GM23338 (cell line): ENCODE measurements around the gene IL36RN. TPM values are rescaled to one million over a fixed set of nuclear protein-coding genes. Genes with fewer than 3 reads are reported as not detected.

ENCODE experiments used
- ATAC-seq: fragments of 200-7000 bp; cut with Tn5 transposase; 3 replicates; pipeline ENCODE4 v1.9.1; 2020
- DNase-seq: peaks from one replicate; pipeline ENCODE4 v3.0.0-alpha.2; 2015; ENCODE audit warnings: low spot score
- H2AFZ ChIP-seq: fragments of 200-600 bp; sonication (generic); 2 replicates; pipeline ENCODE4 v1.8.0; 2016; ENCODE audit warnings: antibody characterized with exemption, mild to moderate bottlenecking, moderate library complexity
- H3F3A ChIP-seq: fragments of 200-600 bp; sonication (generic); replicated peaks from 2 replicates; pipeline ENCODE4 v1.8.0; 2017; ENCODE audit warnings: antibody characterized with exemption, mixed run types, low read depth
- H3K27ac ChIP-seq: fragments of 200-600 bp; sonication (generic); 2 replicates; pipeline ENCODE4 v1.6.1; 2016; ENCODE audit warnings: low read depth
- H3K27me3 ChIP-seq: fragments of 200-600 bp; sonication (generic); 2 replicates; pipeline ENCODE4 v1.8.0; 2016; ENCODE audit warnings: mild to moderate bottlenecking, mixed run types, moderate library complexity; ENCODE audit not compliant: insufficient read depth
- H3K36me3 ChIP-seq: fragments of 200-600 bp; sonication (generic); 2 replicates; pipeline ENCODE4 v1.8.0; 2016; ENCODE audit warnings: mild to moderate bottlenecking; ENCODE audit not compliant: insufficient read depth
- H3K4me1 ChIP-seq: fragments of 200-600 bp; sonication (generic); 2 replicates; pipeline ENCODE4 v1.8.0; 2016; ENCODE audit warnings: mild to moderate bottlenecking, moderate library complexity; ENCODE audit not compliant: insufficient read depth
- H3K4me2 ChIP-seq: fragments of 200-600 bp; sonication (generic); 2 replicates; pipeline ENCODE4 v1.7.1; 2017; ENCODE audit warnings: mixed run types
- H3K4me3 ChIP-seq: fragments of 200-600 bp; sonication (generic); 2 replicates; pipeline ENCODE4 v1.6.1; 2016; ENCODE audit warnings: mixed run types
- H3K79me2 ChIP-seq: fragments of 200-600 bp; sonication (generic); replicated peaks from 2 replicates; pipeline ENCODE4 v1.8.0; 2017; ENCODE audit warnings: mild to moderate bottlenecking; ENCODE audit not compliant: insufficient read depth
- H3K9me2 ChIP-seq: fragments of 200-600 bp; sonication (generic); 2 replicates; pipeline ENCODE4 v1.8.0; 2017; ENCODE audit not compliant: insufficient read depth
- H4K20me1 ChIP-seq: fragments of 200-600 bp; sonication (generic); replicated peaks from 2 replicates; pipeline ENCODE4 v1.8.0; 2017; ENCODE audit warnings: mild to moderate bottlenecking; ENCODE audit not compliant: insufficient read depth
- H3K27ac Mint-ChIP-seq: 2 replicates; pipeline ENCODE4 v1.8.0; 2020; ENCODE audit warnings: inconsistent platforms, mild to moderate bottlenecking, moderate library complexity, mixed read lengths
- H3K27me3 Mint-ChIP-seq: 3 replicates; pipeline ENCODE4 v1.8.0; 2022; ENCODE audit warnings: low read depth, mild to moderate bottlenecking, moderate library complexity, mixed read lengths, inconsistent platforms; ENCODE audit not compliant: insufficient read depth, poor library complexity
- H3K36me3 Mint-ChIP-seq: 3 replicates; pipeline ENCODE4 v1.8.0; 2021; ENCODE audit warnings: low read depth, mild to moderate bottlenecking, inconsistent platforms, moderate library complexity, mixed read lengths
- H3K4me1 Mint-ChIP-seq: 3 replicates; pipeline ENCODE4 v1.8.0; 2020; ENCODE audit warnings: mild to moderate bottlenecking, inconsistent platforms, mixed read lengths
- H3K4me3 Mint-ChIP-seq: 3 replicates; pipeline ENCODE4 v1.8.0; 2021; ENCODE audit warnings: moderate library complexity, mild to moderate bottlenecking, inconsistent platforms, mixed read lengths
- H3K9me3 Mint-ChIP-seq: 3 replicates; pipeline ENCODE4 v1.8.0; 2020; ENCODE audit warnings: moderate library complexity, mild to moderate bottlenecking, inconsistent platforms, mixed read lengths
- CREB1 ChIP-seq: fragments of 250-450 bp; sonication (Bioruptor Pico); IDR thresholded peaks from 2 replicates; pipeline ENCODE4 v1.5.0; 2020; ENCODE audit warnings: low read depth, mild to moderate bottlenecking, moderate library complexity
- EZH2 ChIP-seq: fragments of 200-600 bp; sonication (generic); IDR thresholded peaks from one replicate; pipeline ENCODE4 v1.8.0; 2017; ENCODE audit warnings: antibody characterized with exemption, mild to moderate bottlenecking, low read depth; ENCODE audit not compliant: unreplicated experiment
- EZH2phosphoT487 ChIP-seq: fragments of 200-600 bp; sonication (generic); IDR thresholded peaks from one replicate; pipeline ENCODE4 v1.8.1; 2018; ENCODE audit warnings: antibody characterized with exemption; ENCODE audit not compliant: unreplicated experiment
- NANOG ChIP-seq: IDR thresholded peaks from 2 replicates; pipeline ENCODE4 v1.6.1; 2016; ENCODE audit warnings: antibody characterized with exemption, borderline replicate concordance
- POLR2AphosphoS5 ChIP-seq: IDR thresholded peaks from 2 replicates; pipeline ENCODE4 v1.6.1; 2016; ENCODE audit warnings: antibody characterized with exemption, low read depth
- STAT1 ChIP-seq: IDR thresholded peaks from one replicate; pipeline ENCODE4 v1.6.1; 2016; ENCODE audit warnings: antibody characterized with exemption; ENCODE audit not compliant: unreplicated experiment
- ZNF114 ChIP-seq: fragments of 250-450 bp; sonication (Bioruptor Pico); IDR thresholded peaks from 2 replicates; pipeline ENCODE4 v1.5.0; 2020; ENCODE audit warnings: mild to moderate bottlenecking, moderate library complexity
- ZNF331 ChIP-seq: fragments of 250-450 bp; sonication (Bioruptor Pico); IDR thresholded peaks from 2 replicates; pipeline ENCODE4 v1.5.0; 2020; ENCODE audit warnings: low read depth, mild to moderate bottlenecking, moderate library complexity
- polyA plus RNA-seq: library from polyadenylated mRNA; unstranded; fragments of >200 nt; fragmentation: Nextera tagmentation; extraction: Ambion mirVana; gene quantifications from 2 replicates; pipeline ENCODE4 v1.2.1, GENCODE V29; 2016
- total RNA-seq: library from RNA; depleted of rRNA; stranded (reverse); fragments of >200 nt; shearing (Covaris generic); gene quantifications from 2 replicates; pipeline ENCODE4 v1.2.3, GENCODE V29; 2014
- TF ChIP-seq, protein P1 (sequence below): fragments of 250-450 bp; sonication (Bioruptor Pico); IDR thresholded peaks from 2 replicates; pipeline ENCODE4 v1.5.0; 2020; ENCODE audit warnings: mild to moderate bottlenecking, moderate library complexity

The IL36RN gene
- total and polyA plus RNA-seq, 2 experiments from 2014 or later, result not detected

GRCh38 chr2:113092864-113093612 is 34.0 kb downstream of the IL36RN start:
- DNase-seq, result no peak
- no peak for ATAC-seq
- no peaks in the 10 kb centered on the region for H3K79me2 ChIP-seq
- no peak overlapping the region for H3K27ac ChIP-seq
- H3K4me1 ChIP-seq, result no peaks in the 10 kb centered on the region
- no peak overlapping the region for H3K4me2 ChIP-seq
- Mint-ChIP-seq H3K4me1 (no peaks in the 10 kb centered on the region), H3K9me3 (peaks cover 15% of the 10 kb centered on the region), H3K36me3 (0 out of 3 replicates have a peak, but pooled peaks cover 2% of the 10 kb centered on the region), H3K27me3 (no peaks in the 10 kb centered on the region), H3K4me3 (no peak overlapping the region), H3K27ac (no peak overlapping the region)
- no peaks in the 10 kb centered on the region for H3K36me3 ChIP-seq
- H3K27me3 ChIP-seq, result no peaks in the 10 kb centered on the region
- H3K4me3 ChIP-seq, result no peak overlapping the region
- H4K20me1 ChIP-seq, result no peaks in the 10 kb centered on the region
- H3K9me2 ChIP-seq, result no peaks in the 10 kb centered on the region; the same call in 1 of the 2 replicates
- H2AFZ ChIP-seq, result no peak overlapping the region
- no peak for TF ChIP-seq EZH2
- TF ChIP-seq NANOG, result no peak
- no peak for TF ChIP-seq CREB1 (CRISPR knock-in tag)
- no peak for TF ChIP-seq EZH2phosphoT487
- no peak for TF ChIP-seq ZNF331 (CRISPR knock-in tag)
- TF ChIP-seq, protein P1, sequence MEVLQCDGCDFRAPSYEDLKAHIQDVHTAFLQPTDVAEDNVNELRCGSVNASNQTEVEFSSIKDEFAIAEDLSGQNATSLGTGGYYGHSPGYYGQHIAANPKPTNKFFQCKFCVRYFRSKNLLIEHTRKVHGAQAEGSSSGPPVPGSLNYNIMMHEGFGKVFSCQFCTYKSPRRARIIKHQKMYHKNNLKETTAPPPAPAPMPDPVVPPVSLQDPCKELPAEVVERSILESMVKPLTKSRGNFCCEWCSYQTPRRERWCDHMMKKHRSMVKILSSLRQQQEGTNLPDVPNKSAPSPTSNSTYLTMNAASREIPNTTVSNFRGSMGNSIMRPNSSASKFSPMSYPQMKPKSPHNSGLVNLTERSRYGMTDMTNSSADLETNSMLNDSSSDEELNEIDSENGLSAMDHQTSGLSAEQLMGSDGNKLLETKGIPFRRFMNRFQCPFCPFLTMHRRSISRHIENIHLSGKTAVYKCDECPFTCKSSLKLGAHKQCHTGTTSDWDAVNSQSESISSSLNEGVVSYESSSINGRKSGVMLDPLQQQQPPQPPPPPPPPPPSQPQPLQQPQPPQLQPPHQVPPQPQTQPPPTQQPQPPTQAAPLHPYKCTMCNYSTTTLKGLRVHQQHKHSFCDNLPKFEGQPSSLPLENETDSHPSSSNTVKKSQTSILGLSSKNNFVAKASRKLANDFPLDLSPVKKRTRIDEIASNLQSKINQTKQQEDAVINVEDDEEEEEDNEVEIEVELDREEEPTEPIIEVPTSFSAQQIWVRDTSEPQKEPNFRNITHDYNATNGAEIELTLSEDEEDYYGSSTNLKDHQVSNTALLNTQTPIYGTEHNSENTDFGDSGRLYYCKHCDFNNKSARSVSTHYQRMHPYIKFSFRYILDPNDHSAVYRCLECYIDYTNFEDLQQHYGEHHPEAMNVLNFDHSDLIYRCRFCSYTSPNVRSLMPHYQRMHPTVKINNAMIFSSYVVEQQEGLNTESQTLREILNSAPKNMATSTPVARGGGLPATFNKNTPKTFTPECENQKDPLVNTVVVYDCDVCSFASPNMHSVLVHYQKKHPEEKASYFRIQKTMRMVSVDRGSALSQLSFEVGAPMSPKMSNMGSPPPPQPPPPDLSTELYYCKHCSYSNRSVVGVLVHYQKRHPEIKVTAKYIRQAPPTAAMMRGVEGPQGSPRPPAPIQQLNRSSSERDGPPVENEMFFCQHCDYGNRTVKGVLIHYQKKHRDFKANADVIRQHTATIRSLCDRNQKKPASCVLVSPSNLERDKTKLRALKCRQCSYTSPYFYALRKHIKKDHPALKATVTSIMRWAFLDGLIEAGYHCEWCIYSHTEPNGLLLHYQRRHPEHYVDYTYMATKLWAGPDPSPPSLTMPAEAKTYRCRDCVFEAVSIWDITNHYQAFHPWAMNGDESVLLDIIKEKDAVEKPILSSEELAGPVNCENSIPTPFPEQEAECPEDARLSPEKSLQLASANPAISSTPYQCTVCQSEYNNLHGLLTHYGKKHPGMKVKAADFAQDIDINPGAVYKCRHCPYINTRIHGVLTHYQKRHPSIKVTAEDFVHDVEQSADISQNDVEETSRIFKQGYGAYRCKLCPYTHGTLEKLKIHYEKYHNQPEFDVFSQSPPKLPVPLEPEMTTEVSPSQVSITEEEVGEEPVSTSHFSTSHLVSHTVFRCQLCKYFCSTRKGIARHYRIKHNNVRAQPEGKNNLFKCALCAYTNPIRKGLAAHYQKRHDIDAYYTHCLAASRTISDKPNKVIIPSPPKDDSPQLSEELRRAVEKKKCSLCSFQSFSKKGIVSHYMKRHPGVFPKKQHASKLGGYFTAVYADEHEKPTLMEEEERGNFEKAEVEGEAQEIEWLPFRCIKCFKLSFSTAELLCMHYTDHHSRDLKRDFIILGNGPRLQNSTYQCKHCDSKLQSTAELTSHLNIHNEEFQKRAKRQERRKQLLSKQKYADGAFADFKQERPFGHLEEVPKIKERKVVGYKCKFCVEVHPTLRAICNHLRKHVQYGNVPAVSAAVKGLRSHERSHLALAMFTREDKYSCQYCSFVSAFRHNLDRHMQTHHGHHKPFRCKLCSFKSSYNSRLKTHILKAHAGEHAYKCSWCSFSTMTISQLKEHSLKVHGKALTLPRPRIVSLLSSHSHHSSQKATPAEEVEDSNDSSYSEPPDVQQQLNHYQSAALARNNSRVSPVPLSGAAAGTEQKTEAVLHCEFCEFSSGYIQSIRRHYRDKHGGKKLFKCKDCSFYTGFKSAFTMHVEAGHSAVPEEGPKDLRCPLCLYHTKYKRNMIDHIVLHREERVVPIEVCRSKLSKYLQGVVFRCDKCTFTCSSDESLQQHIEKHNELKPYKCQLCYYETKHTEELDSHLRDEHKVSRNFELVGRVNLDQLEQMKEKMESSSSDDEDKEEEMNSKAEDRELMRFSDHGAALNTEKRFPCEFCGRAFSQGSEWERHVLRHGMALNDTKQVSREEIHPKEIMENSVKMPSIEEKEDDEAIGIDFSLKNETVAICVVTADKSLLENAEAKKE (CRISPR knock-in tag), result no peak
- no peak for TF ChIP-seq POLR2AphosphoS5
- TF ChIP-seq ZNF114 (CRISPR knock-in tag), result no peak
- TF ChIP-seq STAT1, result no peak
- H3F3A ChIP-seq, result no peaks in the 10 kb centered on the region
